Endothelial cell of umbilical vein (primary cell): ENCODE results near the gene TMTC1. TPM values are rescaled to one million over a fixed set of nuclear protein-coding genes. Genes with fewer than 3 reads are reported as not detected.

Experiments
- BruUV-seq: library from RNA; stranded (reverse); fragments of 400-500 nt; replicated peaks from 2 replicates; lab custom pipeline; 2021; lab: Mats Ljungman, UMichigan
- CTCF ChIA-PET: fragments of 300-600, 350-600 bp; sonication (Branson Sonifier 250); formaldehyde crosslinking; loops from one replicate; lab custom pipeline; 2021; ENCODE audit warnings: antibody characterized with exemption, inconsistent platforms; lab: Charles Lee
- POLR2A ChIA-PET: fragments of 300-600, 350-600 bp; sonication (Branson Sonifier 250); formaldehyde crosslinking; loops from one replicate; lab custom pipeline; 2021; ENCODE audit warnings: antibody characterized with exemption, inconsistent platforms; lab: Charles Lee
- DNase-seq: peaks from one replicate; pipeline ENCODE4 v3.0.0-alpha.2; 2011; ENCODE audit warnings: low read depth, low spot score
- FAIRE-seq: peaks from 2 replicates; lab custom pipeline; 2011; peaks lifted over from hg19 to GRCh38; lab: Jason Lieb, UNC
- H2AFZ ChIP-seq: 2 replicates; pipeline ENCODE4 v1.6.0; 2012; ENCODE audit warnings: low read depth, low read length, control low read depth, inconsistent platforms
- H3K27ac ChIP-seq: 2 replicates; pipeline ENCODE4 v1.5.1; 2011; ENCODE audit warnings: low read depth, mild to moderate bottlenecking, control low read depth, low read length, moderate library complexity; ENCODE audit not compliant: insufficient read depth
- H3K27me3 ChIP-seq, 2 experiments: 2 replicates each; pipeline versions ENCODE4 v1.6.0 to v1.6.1; 2011; ENCODE audit warnings: low read length in 2 of 2, mixed read lengths in 1 of 2; ENCODE audit not compliant: control insufficient read depth in 2 of 2, insufficient read depth in 2 of 2
- H3K36me3 ChIP-seq, 2 experiments: 2 replicates in 1 of 2; 3 replicates in 1 of 2; pipeline ENCODE4 v1.5.1; 2011; ENCODE audit warnings: low read length in 2 of 2, mild to moderate bottlenecking in 1 of 2, moderate library complexity in 1 of 2; ENCODE audit not compliant: control insufficient read depth in 2 of 2, insufficient read depth in 2 of 2; ENCODE audit errors: extremely low read depth in 1 of 2
- H3K4me1 ChIP-seq: 3 replicates; pipeline ENCODE4 v1.5.1; 2011; ENCODE audit warnings: mild to moderate bottlenecking, low read length; ENCODE audit not compliant: control insufficient read depth, insufficient read depth; ENCODE audit errors: extremely low read depth
- H3K4me2 ChIP-seq: 2 replicates; pipeline ENCODE4 v1.6.1; 2011; ENCODE audit warnings: low read length, control low read depth, mixed read lengths; ENCODE audit not compliant: insufficient read depth
- H3K4me3 ChIP-seq, 3 experiments: fragments of 200-600 bp in 1 of 3; sonication (generic), shearing (Covaris generic) in 1 of 3; replicated peaks in 1 of 3; 2 replicates each; pipeline ENCODE4 v1.5.1; 2011 to 2016; ENCODE audit warnings: control low read depth in 3 of 3, low read length in 3 of 3, mild to moderate bottlenecking in 2 of 3, inconsistent platforms in 1 of 3, low read depth in 1 of 3, moderate library complexity in 1 of 3; ENCODE audit not compliant: insufficient read depth in 1 of 3
- H3K79me2 ChIP-seq: 2 replicates; pipeline ENCODE4 v1.6.0; 2012; ENCODE audit warnings: low read length, inconsistent platforms; ENCODE audit not compliant: control insufficient read depth, insufficient read depth
- H3K9ac ChIP-seq: replicated peaks from 2 replicates; pipeline ENCODE3; 2011; ENCODE audit warnings: low read length, control low read depth; ENCODE audit not compliant: insufficient read depth; ENCODE audit errors: extremely low read depth
- H3K9me1 ChIP-seq: replicated peaks from 3 replicates; pipeline ENCODE4 v1.6.0; 2011; ENCODE audit warnings: mild to moderate bottlenecking, low read length; ENCODE audit not compliant: control insufficient read depth, insufficient read depth; ENCODE audit errors: extremely low read depth
- H3K9me3 ChIP-seq: replicated peaks from 2 replicates; pipeline ENCODE4 v1.5.1; 2012; ENCODE audit warnings: low read length, inconsistent platforms; ENCODE audit not compliant: control insufficient read depth, insufficient read depth
- H4K20me1 ChIP-seq: replicated peaks from 2 replicates; pipeline ENCODE3; 2011; ENCODE audit warnings: mild to moderate bottlenecking, low read length; ENCODE audit not compliant: control insufficient read depth, insufficient read depth; ENCODE audit errors: extremely low read depth
- CTCF ChIP-seq, 2 donors: IDR thresholded peaks; 1 replicate in 1 of 2; 2 replicates in 1 of 2; pipeline ENCODE4 v1.5.1; 2011; ENCODE audit warnings: low read length in 2 of 2, mild to moderate bottlenecking in 2 of 2, moderate library complexity in 2 of 2, control low read depth in 1 of 2, inconsistent platforms in 1 of 2, low read depth in 1 of 2; ENCODE audit not compliant: insufficient read depth in 1 of 2; ENCODE audit errors: extremely low read depth in 1 of 2
- EZH2 ChIP-seq: IDR thresholded peaks from 2 replicates; pipeline ENCODE4 v1.6.1; 2012; ENCODE audit warnings: borderline replicate concordance, low read depth, mild to moderate bottlenecking, moderate library complexity, low read length, inconsistent platforms; ENCODE audit not compliant: severe bottlenecking
- FOS ChIP-seq: IDR thresholded peaks from 2 replicates; pipeline ENCODE4 v1.6.1; 2011; ENCODE audit warnings: mild to moderate bottlenecking, low read length, moderate library complexity, borderline replicate concordance; ENCODE audit not compliant: insufficient read depth
- GATA2 ChIP-seq: IDR thresholded peaks from 2 replicates; pipeline ENCODE4 v1.7.0; 2011; ENCODE audit warnings: low read depth, mild to moderate bottlenecking, moderate library complexity, mixed read lengths, low read length; ENCODE audit not compliant: insufficient read length, insufficient read depth
- JUN ChIP-seq: IDR thresholded peaks from 2 replicates; pipeline ENCODE4 v1.6.1; 2011; ENCODE audit warnings: borderline replicate concordance, low read depth; ENCODE audit not compliant: insufficient read length, insufficient read depth
- MYC ChIP-seq: IDR thresholded peaks from one replicate; pipeline ENCODE4 v1.6.1; 2011; ENCODE audit warnings: mild to moderate bottlenecking, low read depth, low read length
- POLR2A ChIP-seq: IDR thresholded peaks from 2 replicates; pipeline ENCODE4 v1.6.1; 2012; ENCODE audit warnings: low read depth, mild to moderate bottlenecking, control low read depth, low read length
- POLR2AphosphoS5 ChIP-seq: IDR thresholded peaks from 2 replicates; pipeline ENCODE4 v1.6.1; 2012; ENCODE audit warnings: low read depth, mild to moderate bottlenecking, control low read depth, low read length, moderate library complexity; ENCODE audit not compliant: insufficient read depth
- dilution Hi-C: fragments of 300-500 bp; cut with MboI; formaldehyde crosslinking; loops from one replicate; pipeline ENCODE4 v1.15.0; 2019; ENCODE audit warnings: low sequenced_read_pairs; ENCODE audit not compliant: extremely low pct_ligation_motif_present
- intact Hi-C: fragments of 100-400 bp; cut with micrococcal nuclease; formaldehyde crosslinking; loops from one replicate; pipeline ENCODE4 v1.10.0; 2022
- polyA plus RNA-seq, 4 experiments: library from polyadenylated mRNA; depleted of rRNA in 3 of 4; stranded (reverse) in 3 of 4; unstranded in 1 of 4; fragments of >200 nt; gene quantifications; 2 replicates each; pipeline versions ENCODE4 v1.2.1 to v1.2.3, GENCODE V29; 2011 to 2012; ENCODE audit warnings: missing spikeins in 1 of 4
- total RNA-seq: library from RNA; stranded (reverse); gene quantifications from 2 replicates; pipeline ENCODE4 v1.2.3, GENCODE V29; 2021
- TF ChIP-seq, protein P1 (sequence below): IDR thresholded peaks from 2 replicates; pipeline ENCODE4 v1.6.1; 2011; ENCODE audit not compliant: insufficient read depth, insufficient read length

The TMTC1 gene
- total and polyA plus RNA-seq, 2 donors (not counting 3 experiments of a cell fraction or from before 2014, with no cell fraction given), result 5.4 to 5.9 TPM

GRCh38 chr12:29703528-29703927 lies 80.2 kb downstream of the TMTC1 start:
- no peaks in the 10 kb centered on the region for H3K4me1 ChIP-seq
- intact Hi-C loops (no loop called here), dilution Hi-C loops (no loop called here)
- H3K9ac ChIP-seq, result no peak overlapping the region
- TF ChIP-seq POLR2AphosphoS5 (no peak), EZH2 (no peak), FOS (no peak)
- TF ChIP-seq, protein P1, sequence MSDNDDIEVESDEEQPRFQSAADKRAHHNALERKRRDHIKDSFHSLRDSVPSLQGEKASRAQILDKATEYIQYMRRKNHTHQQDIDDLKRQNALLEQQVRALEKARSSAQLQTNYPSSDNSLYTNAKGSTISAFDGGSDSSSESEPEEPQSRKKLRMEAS, result no peak
- no peak overlapping the region for H3K27ac ChIP-seq
- no peaks in the 10 kb centered on the region for H4K20me1 ChIP-seq
- no peak overlapping the region for H3K4me3 ChIP-seq
- H3K79me2 ChIP-seq, result no peaks in the 10 kb centered on the region
- H2AFZ ChIP-seq, result no peak overlapping the region
- FAIRE-seq, result no peak
- no peaks in the 10 kb centered on the region for H3K9me3 ChIP-seq
- H3K36me3 ChIP-seq, result no peaks in the 10 kb centered on the region
- ChIA-PET CTCF (interaction anchor here (0.7 to 1.1 kb wide), 2 partner anchors 17 to 1557 kb away, joined by 3 read pairs; no protein-coding TSS in a partner anchor), POLR2A (interaction anchor here (0.7 kb wide), 1 partner anchor 35 kb away, joined by 4 read pairs; no protein-coding TSS in a partner anchor)
- no TSS peak for BruUV-seq
- no peak overlapping the region for H3K4me2 ChIP-seq
- no peaks in the 10 kb centered on the region for H3K27me3 ChIP-seq
- no peaks in the 10 kb centered on the region for H3K9me1 ChIP-seq
- no peak for DNase-seq

GRCh38 chr12:29702972-29703371 lies 80.8 kb downstream of the TMTC1 start:
- no peak overlapping the region for H3K4me3 ChIP-seq
- no peaks in the 10 kb centered on the region for H3K9me3 ChIP-seq
- dilution Hi-C loops (no loop called here), intact Hi-C loops (no loop called here)
- ChIA-PET POLR2A (interaction anchor here (0.7 kb wide), 1 partner anchor 36 kb away, joined by 4 read pairs; no protein-coding TSS in a partner anchor), CTCF (interaction anchor here (0.7 to 1.1 kb wide), 2 partner anchors 17 to 1558 kb away, joined by 3 read pairs; no protein-coding TSS in a partner anchor)
- H3K9me1 ChIP-seq, result no peaks in the 10 kb centered on the region
- no peaks in the 10 kb centered on the region for H3K36me3 ChIP-seq
- no peak overlapping the region for H2AFZ ChIP-seq
- no peak for FAIRE-seq
- BruUV-seq, result no TSS peak
- no peaks in the 10 kb centered on the region for H3K4me1 ChIP-seq
- TF ChIP-seq POLR2A, result no peak
- TF ChIP-seq JUN, result no peak
- TF ChIP-seq CTCF (IDR thresholded peaks at IDR 0.05; ENCODE audit: extremely low read depth in 1 of 2, insufficient read depth in 1 of 2, low read depth in 1 of 2, low read length in 2 of 2), result no peak
- TF ChIP-seq POLR2AphosphoS5, result no peak
- TF ChIP-seq, protein P1, result no peak
- TF ChIP-seq FOS, result no peak
- no peak for TF ChIP-seq GATA2
- TF ChIP-seq MYC, result no peak
- no peak for TF ChIP-seq EZH2
- no peaks in the 10 kb centered on the region for H3K79me2 ChIP-seq
- H4K20me1 ChIP-seq, result no peaks in the 10 kb centered on the region
- no peak overlapping the region for H3K4me2 ChIP-seq
- DNase-seq, result no peak
- no peak overlapping the region for H3K9ac ChIP-seq
- H3K27me3 ChIP-seq, result no peaks in the 10 kb centered on the region
- no peak overlapping the region for H3K27ac ChIP-seq
